Vagina (tissue), 2 donors: ENCODE data around the gene GFI1B.

Experiments used
- POLR2A ChIP-seq, 2 donors: fragments of 450-650 bp; IDR thresholded peaks; one replicate each; pipeline ENCODE4 v1.6.1; 2017; ENCODE audit warnings: antibody characterized with exemption in 2 of 2, mild to moderate bottlenecking in 2 of 2, moderate library complexity in 2 of 2
- POLR2AphosphoS5 ChIP-seq, 2 donors: sonication (generic); formaldehyde crosslinking; IDR thresholded peaks; one replicate each; pipeline ENCODE4 v1.9.0; 2017; ENCODE audit warnings: antibody characterized with exemption in 2 of 2, mild to moderate bottlenecking in 2 of 2, low read depth in 1 of 2; ENCODE audit not compliant: insufficient read depth in 1 of 2
- TF ChIP-seq, protein P1 (sequence below), 3 experiments: fragments of 450-650 bp in 2 of 3; fragments of 200-600 bp in 1 of 3; sonication (generic) in 1 of 3; IDR thresholded peaks; one replicate each; pipeline ENCODE4 v1.5.1; 2017 to 2019; ENCODE audit warnings: antibody characterized with exemption in 3 of 3, mild to moderate bottlenecking in 2 of 3, moderate library complexity in 2 of 3

DNA sequence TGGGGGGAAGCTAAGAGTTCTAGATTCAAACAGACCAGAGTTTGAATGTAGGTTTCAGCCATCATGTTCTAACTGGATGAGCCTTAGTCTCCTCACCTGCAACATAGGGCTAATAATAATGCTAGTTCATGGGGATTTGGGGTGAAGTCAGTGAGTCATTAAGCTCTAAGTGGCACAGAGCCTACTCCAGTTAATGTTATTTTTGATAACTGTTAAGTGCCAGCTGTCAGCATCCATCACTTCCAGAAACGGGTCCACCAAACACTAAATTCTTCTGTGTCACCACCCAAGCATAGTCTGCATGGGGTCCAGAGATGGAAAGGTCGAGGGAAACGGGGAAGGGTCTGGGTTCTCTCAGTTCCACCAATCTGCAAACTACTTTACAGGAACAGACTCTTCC is 32.3 kb upstream of the GFI1B start:
- TF ChIP-seq, protein P1, sequence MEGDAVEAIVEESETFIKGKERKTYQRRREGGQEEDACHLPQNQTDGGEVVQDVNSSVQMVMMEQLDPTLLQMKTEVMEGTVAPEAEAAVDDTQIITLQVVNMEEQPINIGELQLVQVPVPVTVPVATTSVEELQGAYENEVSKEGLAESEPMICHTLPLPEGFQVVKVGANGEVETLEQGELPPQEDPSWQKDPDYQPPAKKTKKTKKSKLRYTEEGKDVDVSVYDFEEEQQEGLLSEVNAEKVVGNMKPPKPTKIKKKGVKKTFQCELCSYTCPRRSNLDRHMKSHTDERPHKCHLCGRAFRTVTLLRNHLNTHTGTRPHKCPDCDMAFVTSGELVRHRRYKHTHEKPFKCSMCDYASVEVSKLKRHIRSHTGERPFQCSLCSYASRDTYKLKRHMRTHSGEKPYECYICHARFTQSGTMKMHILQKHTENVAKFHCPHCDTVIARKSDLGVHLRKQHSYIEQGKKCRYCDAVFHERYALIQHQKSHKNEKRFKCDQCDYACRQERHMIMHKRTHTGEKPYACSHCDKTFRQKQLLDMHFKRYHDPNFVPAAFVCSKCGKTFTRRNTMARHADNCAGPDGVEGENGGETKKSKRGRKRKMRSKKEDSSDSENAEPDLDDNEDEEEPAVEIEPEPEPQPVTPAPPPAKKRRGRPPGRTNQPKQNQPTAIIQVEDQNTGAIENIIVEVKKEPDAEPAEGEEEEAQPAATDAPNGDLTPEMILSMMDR (IDR thresholded peaks at IDR 0.05) = no peak
- no peak for TF ChIP-seq POLR2AphosphoS5 (IDR thresholded peaks at IDR 0.05; ENCODE audit: insufficient read depth in 1 of 2, low read depth in 1 of 2)
- no peak for TF ChIP-seq POLR2A (IDR thresholded peaks at IDR 0.05)
